DMS53 (cell line): Measurements from ENCODE around the gene PPP2R5C.

Experiments
- DNase-seq: peaks from one replicate; lab custom pipeline; 2025; lab: John Stamatoyannopoulos, UW

The PPP2R5C gene

DNA sequence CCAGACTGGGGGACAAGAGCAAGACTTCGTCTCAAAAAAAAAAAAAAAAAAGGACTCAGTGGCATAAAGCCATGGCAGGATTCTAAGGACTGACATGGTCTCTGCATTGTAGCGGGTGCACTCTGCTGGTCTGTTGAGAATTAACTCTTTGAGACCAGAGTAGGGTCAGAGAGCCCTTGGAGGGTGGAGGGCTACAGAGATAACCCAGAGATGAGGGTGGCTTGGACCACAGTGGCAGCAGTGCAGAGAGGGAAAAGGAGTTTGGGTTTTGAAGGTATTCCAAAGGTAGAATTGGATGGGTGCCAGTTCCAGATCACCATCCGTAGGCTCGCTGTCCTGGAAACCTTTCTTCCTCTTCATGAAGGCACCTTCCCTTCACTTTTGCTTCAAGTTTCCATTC is 188.6 kb downstream of the PPP2R5C start:
- DNase-seq, result no peak

DNA sequence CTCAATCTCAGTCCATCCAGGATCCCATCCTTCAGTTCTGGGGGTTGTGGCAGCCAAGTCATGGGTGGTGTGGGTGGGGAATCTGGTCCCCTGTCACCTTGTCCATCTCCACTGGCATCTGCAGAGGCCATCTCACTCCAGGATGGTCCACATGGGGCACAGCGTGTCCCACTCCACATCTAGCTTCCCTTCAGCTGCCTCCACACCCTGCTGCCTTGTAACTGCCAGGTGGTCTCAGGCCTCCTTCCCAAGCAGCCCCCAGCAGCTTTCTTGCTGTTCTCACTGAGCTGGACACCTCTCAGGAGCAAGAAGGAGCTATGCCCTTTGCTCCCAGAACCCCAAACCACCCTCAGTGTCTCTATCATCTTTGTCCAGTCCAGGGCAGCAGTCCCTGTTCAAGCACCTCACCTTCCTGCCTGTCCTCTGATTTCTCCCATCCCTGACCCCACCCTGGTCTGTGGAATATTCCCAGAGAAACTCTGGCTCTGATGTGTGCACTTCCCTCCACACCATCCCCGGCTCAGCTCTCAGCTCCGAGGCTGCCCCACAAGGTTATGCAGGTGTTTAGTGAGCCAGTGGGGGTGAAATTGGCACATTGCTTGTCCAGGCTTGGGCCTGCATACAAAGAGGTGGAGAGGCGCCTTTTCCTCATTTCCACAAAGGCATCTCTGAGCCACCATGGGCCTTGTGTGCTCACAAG is 189.2 kb downstream of the PPP2R5C start:
- no peak for DNase-seq

DNA sequence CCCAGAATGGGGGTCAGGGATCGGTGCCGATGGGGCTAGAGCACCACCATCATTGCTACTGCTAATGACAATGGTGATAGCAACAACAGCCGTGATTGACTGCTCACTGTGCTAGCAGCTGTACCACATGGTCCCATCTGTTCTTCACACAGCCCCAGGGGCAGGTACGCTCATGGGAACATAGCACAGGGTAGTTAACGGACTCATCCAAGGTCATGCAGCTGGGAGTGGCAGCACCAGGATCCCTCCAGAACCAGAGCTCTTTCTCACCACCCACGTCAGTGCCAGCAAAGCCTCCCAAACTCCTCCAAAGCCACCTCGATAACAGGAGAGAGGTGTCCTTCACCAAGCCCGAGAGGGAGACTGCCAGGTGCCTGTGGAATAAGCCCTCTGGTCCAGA is 191.6 kb downstream of the PPP2R5C start:
- DNase-seq, result no peak

DNA sequence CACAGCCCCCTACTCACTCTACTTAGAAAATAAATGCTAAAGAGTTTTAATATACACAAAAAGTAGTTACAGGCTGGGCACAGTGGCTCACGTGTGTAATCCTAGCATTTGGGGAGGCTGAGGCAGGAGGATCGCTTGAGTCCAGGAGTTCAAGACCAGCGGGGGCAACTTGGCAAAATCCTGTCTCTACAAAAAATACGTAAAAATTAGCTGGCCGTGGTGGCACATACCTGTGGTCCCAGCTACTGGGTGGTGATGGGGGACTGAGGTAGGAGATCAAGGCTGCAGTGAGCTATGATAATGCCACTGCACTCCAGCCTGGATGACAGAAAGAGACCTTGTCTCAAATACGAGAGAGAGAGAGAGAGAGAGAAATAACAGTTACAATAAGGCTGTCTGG is 193.0 kb downstream of the PPP2R5C start:
- no peak for DNase-seq

DNA sequence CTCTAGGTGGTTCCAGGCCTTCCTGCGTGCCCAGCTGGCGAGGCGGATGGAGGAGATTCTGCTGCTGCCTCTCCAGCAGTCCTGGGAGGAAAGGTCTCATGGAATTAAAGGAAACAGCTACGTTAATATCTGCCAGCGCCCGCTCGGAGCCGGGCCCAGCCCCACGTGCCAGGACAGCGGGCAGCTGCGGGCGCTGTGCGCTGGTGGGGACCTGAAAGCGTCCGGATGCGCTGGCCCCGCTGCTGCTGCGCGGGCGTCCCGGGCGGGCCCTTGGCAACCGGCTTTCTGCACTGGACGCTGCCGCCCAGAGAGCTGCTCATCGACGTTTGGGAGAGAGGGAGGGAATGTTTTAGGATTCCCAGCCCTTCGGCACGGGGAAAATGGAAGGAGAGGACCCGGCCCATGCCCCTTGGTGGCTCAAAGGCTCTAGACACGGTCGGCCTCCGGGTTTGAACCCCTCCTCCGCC is 194.2 kb downstream of the PPP2R5C start:
- DNase-seq, result no peak

DNA sequence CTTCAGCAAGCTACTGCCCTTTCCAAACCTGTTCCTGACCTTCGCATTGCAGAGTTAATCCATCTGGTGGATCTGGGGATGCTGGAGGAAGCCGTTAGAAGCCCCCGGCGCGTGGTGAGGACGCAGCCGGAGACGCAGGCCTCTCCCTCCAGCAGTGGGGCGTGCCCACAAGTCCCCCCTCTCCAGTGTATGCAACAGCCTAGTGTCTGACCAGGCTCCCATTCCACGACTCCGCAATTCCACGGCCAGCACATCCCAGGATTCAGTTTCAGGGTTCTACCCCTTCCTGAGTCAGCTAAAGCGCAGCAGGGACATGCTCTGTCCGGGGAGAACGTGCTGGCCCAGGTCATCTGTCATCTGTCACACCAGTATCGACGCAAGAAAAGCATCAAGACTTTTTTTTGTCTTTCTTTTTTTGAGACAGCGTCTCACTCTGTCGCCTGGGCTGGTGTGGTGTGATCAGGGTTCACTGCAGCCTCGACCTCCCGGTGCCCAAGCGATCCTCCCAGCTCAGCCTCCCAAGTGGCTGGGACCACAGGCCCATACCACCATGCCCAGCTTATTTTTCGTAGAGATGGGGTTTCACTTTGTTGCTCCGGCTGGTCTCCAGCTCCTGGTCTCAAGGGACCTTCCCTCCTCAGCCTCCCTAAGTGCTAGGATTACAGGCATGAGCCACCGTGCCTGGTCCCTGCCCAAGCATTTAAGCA is 194.8 kb downstream of the PPP2R5C start:
- no peak for DNase-seq

DNA sequence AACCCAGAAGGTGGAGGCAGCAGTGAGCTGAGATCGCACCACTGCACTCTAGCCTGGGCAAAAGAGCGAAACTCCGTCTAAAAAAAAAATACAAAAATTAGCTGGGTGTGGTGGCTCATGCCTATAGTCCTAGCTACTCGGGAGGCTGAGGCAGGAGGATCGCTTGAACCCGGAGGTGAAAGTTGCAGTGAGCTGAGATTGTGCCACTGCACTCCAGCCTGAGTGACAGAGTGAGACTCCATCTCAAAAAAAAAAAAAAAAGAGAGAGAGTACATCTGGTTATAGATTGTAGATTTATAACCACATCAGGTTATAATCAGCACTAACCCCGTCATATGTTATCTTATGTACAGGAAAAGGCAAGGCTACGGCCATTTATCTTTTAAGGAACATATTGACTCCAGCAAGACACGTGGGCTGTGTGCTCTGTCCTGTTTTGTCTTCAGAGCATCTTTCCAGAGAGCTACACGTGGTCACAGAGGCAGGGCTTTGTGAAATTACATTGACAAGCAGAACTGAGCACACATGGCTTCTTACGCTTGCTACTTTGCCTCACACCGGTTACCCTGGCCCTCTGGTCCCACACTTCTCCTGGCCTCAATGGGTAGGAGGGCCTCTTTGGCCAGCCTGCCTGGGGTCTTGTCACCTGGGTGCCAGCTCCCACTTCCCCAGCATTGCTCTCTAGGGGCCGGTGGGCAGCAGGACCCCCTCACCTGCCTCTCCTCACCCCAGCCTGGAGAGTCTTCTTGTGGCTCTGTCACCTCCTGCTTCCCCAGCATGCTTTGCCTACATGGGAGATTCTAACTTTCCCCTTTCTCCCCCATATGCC is 196.1 kb downstream of the PPP2R5C start:
- no peak for DNase-seq

DNA sequence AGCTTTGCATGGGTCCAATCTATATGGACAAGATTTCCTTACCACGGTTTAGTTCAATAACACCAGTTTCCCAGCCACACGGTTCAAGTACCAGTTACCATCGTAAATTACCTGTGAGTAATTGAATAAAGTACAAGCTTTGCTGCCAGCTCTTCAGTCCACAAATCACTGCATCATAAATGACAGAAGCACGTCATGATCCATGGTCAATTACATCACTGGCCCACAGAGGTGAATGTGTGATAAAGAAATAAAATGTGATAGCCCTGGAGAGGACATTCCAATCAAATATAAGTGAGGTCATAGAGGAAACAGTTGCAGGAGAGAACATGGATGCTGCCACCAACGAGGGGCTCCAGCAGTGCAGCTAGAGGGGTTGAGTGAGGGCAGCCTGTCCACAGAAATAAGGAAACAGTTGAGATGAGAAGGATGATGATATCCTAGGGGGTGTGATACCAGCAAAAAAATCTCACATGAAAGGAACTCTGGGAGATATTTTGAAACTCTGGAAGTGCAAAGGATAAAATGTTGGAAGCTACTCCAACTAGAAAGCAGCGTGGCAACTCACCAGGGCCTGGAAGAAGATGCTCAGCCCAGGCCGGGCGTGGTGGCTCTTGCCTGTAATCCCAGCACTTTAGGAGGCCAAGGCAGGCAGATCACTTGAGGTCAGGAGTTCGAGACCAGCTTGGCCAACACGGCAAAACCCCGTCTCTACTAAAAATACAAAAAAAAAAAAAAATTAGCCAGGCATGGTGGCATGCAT is 197.1 kb downstream of the PPP2R5C start:
- DNase-seq, result no peak

DNA sequence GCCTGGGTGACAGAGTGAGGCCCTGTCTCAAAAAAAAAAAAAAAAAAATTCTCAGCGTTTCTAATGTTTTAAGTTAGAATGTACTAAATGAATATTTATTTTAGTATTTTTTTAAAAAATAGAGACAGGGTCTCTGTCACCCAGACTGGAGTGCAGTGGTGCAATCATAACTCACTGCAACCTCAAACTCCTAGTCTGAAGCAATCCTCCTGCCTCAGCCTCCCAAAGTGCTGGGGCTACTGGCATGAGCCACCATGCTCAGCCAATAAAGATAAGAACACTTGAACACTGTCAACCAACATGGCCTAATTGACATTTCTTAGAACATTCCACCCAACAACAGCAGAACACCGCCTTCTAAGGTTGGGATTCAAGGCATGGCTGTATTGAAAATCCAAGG is 197.8 kb downstream of the PPP2R5C start:
- DNase-seq, result no peak

DNA sequence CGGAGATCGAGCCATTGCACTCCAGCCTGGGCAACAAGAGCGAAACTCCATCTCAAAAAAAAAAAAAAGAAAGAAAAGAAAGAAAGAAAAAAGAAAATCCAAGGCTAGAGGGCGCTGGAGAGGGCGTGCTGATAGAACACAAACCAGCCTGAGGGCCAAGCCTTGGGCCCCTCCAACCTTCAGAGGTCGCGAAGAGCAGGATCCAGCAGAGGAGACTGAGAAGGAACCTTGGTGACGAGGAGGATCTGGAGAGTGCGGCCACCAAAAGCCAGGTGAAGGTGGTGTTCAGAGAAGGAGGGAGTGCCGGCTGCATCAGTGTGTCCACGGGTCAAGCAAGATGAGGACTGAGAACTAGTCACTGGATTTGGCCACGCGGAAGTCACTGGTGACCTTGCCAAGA is 198.7 kb downstream of the PPP2R5C start:
- peak; percentile 48 for DNase-seq

DNA sequence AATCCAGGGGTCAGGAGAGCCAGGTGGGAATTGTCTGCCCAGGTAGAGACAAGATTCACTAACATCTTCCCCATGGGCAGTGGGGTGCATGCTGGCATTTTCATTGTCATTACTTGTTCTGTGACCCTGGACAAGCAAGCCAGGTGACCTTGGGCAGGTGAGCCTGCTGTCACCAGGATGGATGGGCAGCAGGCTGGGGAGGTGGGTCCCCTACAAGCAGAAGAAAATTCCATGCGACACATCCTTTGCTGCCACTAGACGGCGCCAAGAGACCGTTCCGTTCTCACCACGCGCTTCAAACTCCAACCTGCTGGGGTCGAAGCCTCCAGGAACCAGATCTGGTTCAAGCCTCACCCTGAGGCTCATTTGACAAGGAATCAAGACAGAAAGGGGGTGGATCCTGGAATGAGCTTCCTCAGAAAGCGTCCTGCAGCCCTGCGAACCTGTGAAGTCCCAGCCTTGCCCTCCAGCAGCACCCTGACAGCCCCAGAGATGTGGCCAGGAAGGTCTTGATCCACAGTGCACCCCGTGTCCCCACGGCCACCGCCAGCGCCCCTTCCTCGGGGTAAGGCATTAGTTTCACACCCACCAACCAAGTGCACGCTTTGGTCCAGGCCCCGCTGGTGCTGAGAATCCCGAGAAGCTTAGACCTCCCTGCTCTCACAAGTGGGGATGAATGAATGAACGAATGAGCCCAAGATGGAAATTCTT is 199.7 kb downstream of the PPP2R5C start:
- DNase-seq, result peak; percentile 87

DNA sequence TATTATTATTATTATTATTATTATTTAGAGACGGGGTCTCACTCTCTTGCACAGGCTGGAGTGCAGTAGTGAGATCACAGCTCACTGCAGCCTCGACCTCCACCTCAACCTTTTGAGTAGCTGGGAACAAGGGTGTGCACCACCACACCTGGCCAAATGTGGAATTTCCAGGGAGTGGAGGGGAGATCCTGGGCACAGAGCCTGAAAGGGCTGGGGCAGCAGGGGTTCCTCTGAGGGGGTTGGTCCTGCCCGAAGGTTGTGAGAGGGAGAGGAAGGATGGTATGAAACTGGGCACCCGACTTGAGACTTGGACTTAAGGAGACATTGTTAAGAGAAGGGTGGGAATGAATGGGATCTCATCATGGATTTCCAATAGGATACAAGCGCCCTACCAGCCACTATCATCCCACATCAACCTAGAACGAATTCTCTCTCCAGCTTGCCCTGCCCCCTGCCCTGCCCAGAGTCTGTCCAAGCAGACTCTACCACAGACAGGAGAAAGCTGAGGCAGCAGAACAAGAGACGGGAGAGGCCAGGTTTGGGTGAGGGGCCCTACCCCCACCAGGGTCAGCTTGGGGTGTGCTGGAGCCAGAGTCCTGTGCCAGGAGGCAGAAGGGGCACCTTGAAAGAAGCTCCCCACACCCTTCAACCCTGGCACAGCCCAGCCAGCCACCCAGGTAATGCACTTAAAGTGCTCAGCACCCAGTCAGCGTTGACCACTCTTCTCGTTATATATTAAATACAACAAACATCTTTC is 200.4 kb downstream of the PPP2R5C start:
- peak; percentile 48 for DNase-seq

DNA sequence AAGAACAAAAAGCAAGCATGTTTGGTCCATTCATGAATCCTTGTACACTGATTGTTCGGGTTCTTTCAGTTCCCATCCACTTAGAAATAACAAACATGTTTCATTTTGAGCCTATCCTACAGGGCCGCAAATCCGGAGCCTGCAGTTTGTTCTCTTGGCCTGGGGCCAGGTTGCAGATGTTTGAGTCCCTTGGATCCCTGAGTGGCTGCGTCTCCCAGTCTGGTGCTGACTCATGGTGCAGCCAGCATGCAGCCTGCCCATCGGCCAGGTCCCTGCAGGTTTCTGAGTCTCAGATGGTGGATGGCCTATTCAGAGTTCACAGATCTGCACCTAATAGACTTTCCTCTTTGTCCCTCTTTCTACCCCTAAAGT is 201.0 kb downstream of the PPP2R5C start:
- DNase-seq, result peak; percentile 96

DNA sequence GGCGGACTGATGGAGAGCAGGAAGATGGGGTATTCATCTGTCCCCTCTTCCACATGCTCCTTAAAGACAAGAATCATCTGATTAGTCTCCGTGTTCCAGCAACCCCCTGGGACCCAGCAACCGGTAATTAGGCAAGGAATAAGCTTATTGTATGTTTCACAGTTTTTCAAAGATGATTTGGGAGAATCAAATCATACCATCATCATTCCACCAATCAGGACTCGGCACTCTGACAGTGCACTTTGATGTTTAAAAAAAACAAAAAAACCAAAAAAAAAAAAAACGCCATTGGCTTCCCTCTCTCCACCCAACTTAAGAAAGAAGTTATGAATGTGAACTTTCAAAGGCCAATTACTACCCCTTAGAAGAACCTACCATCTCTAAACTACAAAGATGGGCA is 201.5 kb downstream of the PPP2R5C start:
- no peak for DNase-seq

DNA sequence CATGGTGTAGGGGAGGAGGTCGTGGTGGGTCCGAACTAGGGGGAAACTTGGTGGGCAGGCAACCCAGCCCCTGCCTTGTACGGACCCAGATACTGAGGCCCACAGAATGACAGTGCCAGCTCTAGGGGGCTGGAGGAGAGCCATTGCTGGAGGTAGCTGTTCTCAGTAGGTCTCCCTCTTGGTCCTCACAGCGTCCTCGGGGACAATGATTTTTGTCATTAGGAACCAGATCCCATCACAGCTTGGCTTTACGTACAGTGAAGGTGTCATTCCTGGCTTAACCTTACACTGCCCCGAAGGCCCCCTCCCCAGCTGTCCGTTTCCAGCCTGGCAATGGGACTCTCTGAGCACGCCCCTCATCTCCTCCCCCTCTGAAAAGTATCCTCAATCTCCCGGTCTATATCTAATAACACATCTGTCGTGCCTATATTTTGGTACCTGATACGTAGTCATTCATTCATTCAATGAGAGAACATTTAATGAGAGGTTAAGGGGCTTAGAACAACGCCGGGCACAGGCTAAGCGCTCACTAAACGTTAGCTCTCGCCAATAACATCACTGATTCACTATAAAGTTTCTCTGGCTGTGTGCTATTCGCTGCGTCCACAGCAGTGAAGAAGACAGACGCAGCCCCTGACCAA is 202.3 kb downstream of the PPP2R5C start:
- DNase-seq, result no peak

DNA sequence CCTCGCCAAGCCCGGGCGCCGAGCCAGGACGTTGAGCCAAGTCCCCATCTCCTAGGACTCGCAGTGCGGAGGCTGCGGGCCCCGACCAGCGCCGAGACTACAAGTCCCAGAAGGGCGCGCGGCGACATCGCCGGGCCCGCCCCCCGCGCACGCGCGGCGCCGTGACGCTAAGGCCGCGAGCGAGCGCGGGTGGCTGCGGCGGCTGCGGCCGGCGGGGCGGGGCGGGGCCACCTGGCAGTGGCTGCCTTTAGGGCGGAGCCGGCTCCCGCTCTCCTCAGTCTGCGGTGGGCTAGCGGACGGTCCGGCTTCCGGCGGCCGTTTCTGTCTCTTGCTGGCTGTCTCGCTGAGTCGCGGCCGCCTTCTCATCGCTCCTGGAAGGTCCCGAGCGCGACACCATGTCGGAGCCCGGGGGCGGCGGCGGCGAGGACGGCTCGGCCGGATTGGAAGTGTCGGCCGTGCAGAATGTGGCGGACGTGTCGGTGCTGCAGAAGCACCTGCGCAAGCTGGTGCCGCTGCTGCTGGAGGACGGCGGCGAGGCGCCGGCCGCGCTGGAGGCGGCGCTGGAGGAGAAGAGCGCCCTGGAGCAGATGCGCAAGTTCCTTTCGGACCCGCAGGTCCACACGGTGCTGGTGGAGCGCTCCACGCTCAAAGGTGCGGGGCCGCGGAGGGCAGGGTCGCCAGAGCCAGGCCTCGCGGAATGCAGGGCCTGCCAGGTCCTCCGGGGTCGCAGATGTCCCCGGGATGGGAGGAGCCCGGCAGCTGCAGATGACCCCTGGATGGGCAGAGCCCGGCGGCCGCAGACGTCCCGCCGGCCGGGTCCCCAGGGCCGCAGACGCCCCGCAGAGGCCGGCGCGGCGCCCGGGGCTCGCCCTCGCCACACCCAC is 203.0 kb downstream of the PPP2R5C start, which contains the start of gene DYNC1H1:
Gene DYNC1H1, plus strand, starts transcription at position 277 of the 884 bp plus-strand sequence. Its CDS starts 119 bp downstream, at position 396.
- peak; percentile 94 for DNase-seq

DNA sequence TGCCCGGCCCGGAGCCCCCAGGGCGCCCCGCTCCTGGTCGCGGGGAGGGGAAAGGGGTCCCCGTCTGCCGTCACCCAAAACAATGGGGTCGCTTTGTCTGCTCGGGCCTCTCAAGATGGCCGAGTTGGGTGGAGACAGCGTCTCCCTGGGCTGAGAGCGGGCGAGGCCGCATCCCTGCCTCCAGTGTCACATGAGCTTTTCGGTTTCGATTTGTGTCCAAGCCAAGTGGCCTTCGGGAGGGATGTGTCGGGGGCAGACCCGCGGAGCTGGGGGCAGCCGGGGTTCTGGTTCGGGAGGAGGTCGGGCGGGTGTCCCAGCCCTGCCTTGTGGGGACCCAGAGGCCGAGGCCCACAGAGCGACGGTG is 203.7 kb downstream of the PPP2R5C start:
- DNase-seq, result peak; percentile 68

DNA sequence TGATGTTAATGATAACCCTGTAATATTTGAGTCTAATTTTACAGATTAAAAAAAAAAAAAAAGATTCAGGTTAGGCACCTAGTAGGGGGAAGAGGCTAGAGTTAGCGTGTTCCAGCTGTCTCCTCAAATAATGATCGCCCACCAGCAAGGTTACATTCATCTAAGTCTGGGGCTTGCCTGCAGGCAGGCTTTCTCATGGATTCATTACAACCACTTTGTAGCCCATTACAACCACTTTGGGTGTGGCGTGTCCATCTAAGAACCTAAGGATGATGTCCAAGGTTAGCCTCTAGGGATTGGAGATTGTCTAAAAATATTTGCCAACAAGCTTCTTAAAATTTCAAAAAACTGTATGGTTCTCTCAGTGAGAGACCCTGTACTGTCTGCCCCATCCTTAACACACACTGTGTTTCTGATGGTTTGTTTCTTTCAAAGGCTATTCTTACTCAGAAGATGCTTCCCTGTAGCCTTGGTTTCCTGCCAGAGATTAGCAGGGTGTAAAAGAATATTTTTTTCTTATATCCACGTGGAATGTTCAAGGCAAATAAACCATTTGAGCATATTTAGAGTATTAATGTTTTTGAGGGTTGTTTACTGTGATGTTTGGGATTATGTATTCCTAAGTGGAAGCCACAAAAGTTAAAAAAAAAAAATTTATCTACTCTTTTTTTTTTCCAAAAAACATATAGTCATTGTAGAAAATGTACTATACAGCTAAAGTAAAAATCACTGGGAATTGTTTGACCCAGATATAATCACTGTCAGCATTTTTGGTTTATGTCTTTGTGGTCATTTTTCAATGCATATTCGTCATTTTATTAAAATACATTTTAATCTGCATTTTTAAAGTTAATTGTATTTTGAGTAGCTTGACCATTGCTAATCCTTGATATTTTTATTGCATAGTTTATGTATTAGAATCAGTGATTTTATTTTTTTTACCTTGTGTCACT is 204.5 kb downstream of the PPP2R5C start:
- DNase-seq, result peak; percentile 21
